Tibial artery (tissue), 4 donors: ENCODE data around the gene NOD1.

Experiments used
- DNase-seq, 2 donors: peaks; one replicate each; pipeline ENCODE4 v3.0.0-alpha.2; 2019
- H3K27ac ChIP-seq, 2 donors: fragments of 200-600 bp; sonication (generic) in 1 of 2; 1 replicate in 1 of 2; 2 replicates in 1 of 2; pipeline ENCODE4 v1.5.1; 2018 to 2019; ENCODE audit warnings: mild to moderate bottlenecking in 1 of 2
- H3K27me3 ChIP-seq, 2 donors: fragments of 200-600 bp; sonication (generic) in 1 of 2; one replicate each; pipeline versions ENCODE4 v1.5.1 to v1.6.0; 2016 to 2019
- H3K36me3 ChIP-seq, 3 donors: fragments of 200-600 bp; sonication (generic) in 2 of 3; one replicate each; pipeline ENCODE4 v1.5.1; 2016 to 2019; ENCODE audit warnings: mild to moderate bottlenecking in 2 of 3
- H3K4me1 ChIP-seq, 4 donors: fragments of 200-600 bp; sonication (generic) in 2 of 4; 1 replicate in 3 of 4; 2 replicates in 1 of 4; pipeline ENCODE4 v1.5.1; 2016 to 2019
- H3K4me3 ChIP-seq, 2 donors: fragments of 200-600 bp; sonication (generic) in 1 of 2; 1 replicate in 1 of 2; 2 replicates in 1 of 2; pipeline ENCODE4 v1.5.1; 2018 to 2019; ENCODE audit warnings: mild to moderate bottlenecking in 2 of 2
- H3K9me3 ChIP-seq, 3 donors: fragments of 200-600 bp; sonication (generic) in 1 of 3; one replicate each; pipeline ENCODE4 v1.5.1; 2016 to 2019
- CTCF ChIP-seq, 2 experiments: fragments of 200-600 bp in 1 of 2; fragments of 450-650 bp in 1 of 2; IDR thresholded peaks; one replicate each; pipeline ENCODE4 v1.5.1; 2017 to 2019; ENCODE audit warnings: antibody characterized with exemption in 2 of 2, mild to moderate bottlenecking in 1 of 2, moderate library complexity in 1 of 2
- intact Hi-C: fragments of 100-400 bp; cut with DNase I; formaldehyde crosslinking; loops from one replicate; pipeline ENCODE4 v1.15.0; 2023; ENCODE audit warnings: low total_unique reads

Gene NOD1

GRCh38 chr7:30474893-30475292 is 3.7 kb downstream of the NOD1 start:
- no peak overlapping the region for H3K4me3 ChIP-seq
- H3K27me3 ChIP-seq, result no peaks in the 10 kb centered on the region
- H3K27ac ChIP-seq, result peak overlapping the region; percentile 58 to 74
- TF ChIP-seq CTCF (IDR thresholded peaks at IDR 0.05), result no peak
- intact Hi-C loops, result no loop called here
- no peak for DNase-seq
- H3K9me3 ChIP-seq, result no peaks in the 10 kb centered on the region
- no peaks in the 10 kb centered on the region for H3K36me3 ChIP-seq
- H3K4me1 ChIP-seq, result peaks cover 0 to 89% (median 54%) of the 10 kb centered on the region in 4 donors

DNA sequence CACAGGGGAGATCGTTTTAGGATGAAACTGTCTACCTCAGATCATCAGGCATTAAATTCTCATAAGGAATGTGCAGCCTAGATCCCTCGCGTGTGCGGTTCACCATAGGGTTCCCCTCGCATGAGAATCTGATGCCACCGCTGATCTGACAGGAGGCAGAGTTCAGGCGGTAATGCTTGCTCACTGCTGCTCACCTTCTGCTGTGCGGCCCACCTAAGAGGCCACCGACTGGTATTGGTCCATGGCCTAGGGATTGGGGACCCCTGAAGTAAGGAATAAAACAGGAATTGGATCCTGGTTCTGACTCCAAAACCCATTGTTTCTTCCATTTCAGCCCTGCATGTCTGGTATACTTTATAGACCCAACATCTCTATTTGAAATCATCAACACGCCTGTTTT is 4.1 kb downstream of the NOD1 start:
- no peaks in the 10 kb centered on the region for H3K27me3 ChIP-seq

GRCh38 chr7:30473903-30474302 is 4.7 kb downstream of the NOD1 start:
- H3K4me1 ChIP-seq, result peaks cover 0 to 92% (median 58%) of the 10 kb centered on the region in 4 donors
- no peaks in the 10 kb centered on the region for H3K27me3 ChIP-seq
- H3K36me3 ChIP-seq, result no peaks in the 10 kb centered on the region
- H3K9me3 ChIP-seq, result no peaks in the 10 kb centered on the region
- H3K4me3 ChIP-seq, result no peak overlapping the region
- intact Hi-C loops, result no loop called here
- TF ChIP-seq CTCF (IDR thresholded peaks at IDR 0.05), result no peak
- no peak for DNase-seq
- H3K27ac ChIP-seq, result peak overlapping the region; percentile 58 to 74

More for the DNA sequence above, 4.1 kb downstream of the NOD1 start:
- no peak for TF ChIP-seq CTCF (IDR thresholded peaks at IDR 0.05)
- no peak for DNase-seq
- H3K36me3 ChIP-seq, result no peaks in the 10 kb centered on the region
- peak overlapping the region; percentile 58 to 74 for H3K27ac ChIP-seq
- no peaks in the 10 kb centered on the region for H3K9me3 ChIP-seq
- H3K4me1 ChIP-seq, result peaks cover 0 to 92% (median 56%) of the 10 kb centered on the region in 4 donors
- H3K4me3 ChIP-seq, result no peak overlapping the region
- intact Hi-C loops, result no loop called here

GRCh38 chr7:30472784-30473775 is 5.5 kb downstream of the NOD1 start:
- no peak for DNase-seq
- Histone ChIP-seq H3K27ac (peak overlapping the region; percentile 7 to 74), H3K9me3 (no peaks in the 10 kb centered on the region), H3K36me3 (no peaks in the 10 kb centered on the region), H3K4me3 (no peak overlapping the region), H3K27me3 (no peaks in the 10 kb centered on the region), H3K4me1 (peaks cover 0 to 98% (median 65%) of the 10 kb centered on the region in 4 donors)
- intact Hi-C loops, result no loop called here
- TF ChIP-seq CTCF (IDR thresholded peaks at IDR 0.05), result no peak

DNA sequence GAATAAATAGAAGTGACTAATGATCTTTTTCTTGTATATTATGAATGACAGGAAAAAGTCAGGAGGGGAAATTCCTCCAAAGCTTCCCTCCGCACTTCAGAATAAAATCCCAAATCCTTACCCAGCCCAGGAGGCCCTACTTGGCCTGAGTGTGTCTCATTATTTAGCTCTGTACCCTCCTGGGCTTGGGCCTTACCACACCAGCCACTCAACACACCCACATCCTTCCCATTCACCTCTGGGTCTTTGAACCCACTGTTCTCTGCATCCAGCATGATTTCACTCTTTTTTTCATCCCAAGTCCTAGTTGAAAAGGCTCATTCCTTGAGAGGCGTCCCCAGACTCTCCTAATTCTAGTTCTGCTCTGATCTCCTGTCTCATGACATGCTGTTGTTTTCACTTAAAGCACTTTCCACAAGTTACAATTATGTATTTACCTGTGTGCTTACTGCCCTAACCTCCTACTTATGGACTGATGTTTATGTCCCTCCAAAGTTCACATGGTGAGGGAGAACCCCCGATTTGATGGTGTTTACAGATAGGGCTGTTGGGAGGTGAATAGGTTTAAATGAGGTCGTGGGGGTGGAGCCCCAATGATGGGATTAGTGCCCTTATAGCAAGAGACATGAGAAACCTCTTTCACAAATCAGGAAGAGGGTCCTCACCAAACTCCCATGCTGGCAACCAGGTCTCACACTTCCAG is 6.4 kb downstream of the NOD1 start:
- H3K4me3 ChIP-seq, result no peak overlapping the region
- TF ChIP-seq CTCF (IDR thresholded peaks at IDR 0.05), result no peak
- no peaks in the 10 kb centered on the region for H3K36me3 ChIP-seq
- no peaks in the 10 kb centered on the region for H3K27me3 ChIP-seq
- peaks cover 0 to 98% (median 60%) of the 10 kb centered on the region in 4 donors for H3K4me1 ChIP-seq
- intact Hi-C loops, result no loop called here
- DNase-seq, result no peak
- no peaks in the 10 kb centered on the region for H3K9me3 ChIP-seq
- H3K27ac ChIP-seq, result peak overlapping the region; percentile 74 to 79
